Breast epithelium (tissue), 3 donors: ENCODE results near the gene TNP2.

Experiments used
- CTCF ChIP-seq, 3 donors: fragments of 450-650 bp; IDR thresholded peaks; one replicate each; pipeline ENCODE4 v1.5.1; 2016 to 2017; ENCODE audit warnings: antibody characterized with exemption in 3 of 3, mild to moderate bottlenecking in 3 of 3, moderate library complexity in 3 of 3
- POLR2AphosphoS5 ChIP-seq, 3 donors: sonication (generic); formaldehyde crosslinking; IDR thresholded peaks; one replicate each; pipeline ENCODE4 v1.6.1; 2017; ENCODE audit warnings: antibody characterized with exemption in 3 of 3

- TF ChIP-seq CTCF (IDR thresholded peaks at IDR 0.05) (no peak), POLR2AphosphoS5 (IDR thresholded peaks at IDR 0.05) (no peak)
These were observed at the start of gene TNP2 for GRCh38 chr16:11268921-11269375.
